Glutamatergic neuron (in vitro differentiated cells): ENCODE results near the gene IQGAP3. TPM values are rescaled to one million over a fixed set of nuclear protein-coding genes. Genes with fewer than 3 reads are reported as not detected.
A peak's percentile ranks its signal among the peaks of the same experiment; 100 is the strongest.
"Not testable (repeated sequence)": the region's sequence is repeated elsewhere in the genome, so short reads cannot be mapped to it uniquely, and the experiment has no call there.

Experiments used
- DNase-seq: peaks from one replicate; pipeline ENCODE4 v3.0.0; 2022
- H3K27ac Mint-ChIP-seq: one replicate; pipeline ENCODE4 v1.8.0; 2020; ENCODE audit warnings: mild to moderate bottlenecking, mixed read lengths, inconsistent platforms; ENCODE audit not compliant: unreplicated experiment
- H3K27me3 Mint-ChIP-seq: one replicate; pipeline ENCODE4 v1.8.0; 2020; ENCODE audit warnings: mild to moderate bottlenecking, moderate library complexity, mixed read lengths, inconsistent platforms; ENCODE audit not compliant: unreplicated experiment
- H3K36me3 Mint-ChIP-seq: one replicate; pipeline ENCODE4 v1.8.0; 2020; ENCODE audit warnings: mild to moderate bottlenecking, mixed read lengths, inconsistent platforms; ENCODE audit not compliant: unreplicated experiment
- H3K4me1 Mint-ChIP-seq: one replicate; pipeline ENCODE4 v1.8.0; 2020; ENCODE audit warnings: mild to moderate bottlenecking, low read depth, mixed read lengths, inconsistent platforms; ENCODE audit not compliant: unreplicated experiment
- H3K4me3 Mint-ChIP-seq: one replicate; pipeline ENCODE4 v1.8.0; 2020; ENCODE audit warnings: mild to moderate bottlenecking, mixed read lengths, inconsistent platforms; ENCODE audit not compliant: unreplicated experiment
- H3K9me3 Mint-ChIP-seq: one replicate; pipeline ENCODE4 v1.8.0; 2020; ENCODE audit warnings: mild to moderate bottlenecking, moderate library complexity, mixed read lengths, inconsistent platforms; ENCODE audit not compliant: unreplicated experiment
- CTCF ChIP-seq: fragments of 200-600 bp; sonication (generic); IDR thresholded peaks from one replicate; pipeline ENCODE4 v1.5.0; 2021; ENCODE audit not compliant: partially characterized antibody, unreplicated experiment
- total RNA-seq: library from RNA; stranded (reverse); fragmentation: NEBNext Ultra II Directional; extraction: Animal tissue kit (Norgen Biotek cat#: 25700); gene quantifications from one replicate; pipeline ENCODE4 v1.2.1, GENCODE V29; 2021; ENCODE audit not compliant: unreplicated experiment

The IQGAP3 gene
- total RNA-seq, 1 donor from 2014 or later, result 6.1 TPM

DNA sequence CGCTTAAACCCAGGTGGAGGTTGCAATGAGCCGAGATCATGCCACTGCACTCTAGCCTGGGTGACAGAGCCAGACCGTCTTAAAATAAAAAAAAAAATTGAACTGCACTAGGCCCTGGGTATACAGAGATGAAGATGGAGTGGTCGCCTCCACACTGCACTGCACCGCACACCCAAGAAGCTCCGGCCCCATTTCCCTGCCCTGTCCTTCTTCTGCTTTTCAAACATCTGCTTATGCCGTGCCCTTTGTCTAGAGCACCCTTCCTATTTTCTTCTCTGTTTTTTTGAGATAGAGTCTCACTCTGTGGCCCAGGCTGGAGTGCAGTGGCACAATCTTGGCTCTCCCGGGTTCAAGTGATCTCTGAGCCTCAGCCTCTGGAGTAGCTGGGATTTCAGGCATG, 17.4 kb downstream of the IQGAP3 start:
- TF ChIP-seq CTCF, result no peak
- Mint-ChIP-seq H3K4me1 (no peaks in the 10 kb centered on the region), H3K27me3 (peaks cover 3% of the 10 kb centered on the region), H3K4me3 (no peak overlapping the region), H3K9me3 (peaks cover 8% of the 10 kb centered on the region), H3K27ac (no peak overlapping the region), H3K36me3 (peaks cover 4% of the 10 kb centered on the region)
- DNase-seq, result no peak

GRCh38 chr1:156553860-156554485, 18.4 kb downstream of the IQGAP3 start:
- H3K27ac Mint-ChIP-seq, result no peak overlapping the region

DNA sequence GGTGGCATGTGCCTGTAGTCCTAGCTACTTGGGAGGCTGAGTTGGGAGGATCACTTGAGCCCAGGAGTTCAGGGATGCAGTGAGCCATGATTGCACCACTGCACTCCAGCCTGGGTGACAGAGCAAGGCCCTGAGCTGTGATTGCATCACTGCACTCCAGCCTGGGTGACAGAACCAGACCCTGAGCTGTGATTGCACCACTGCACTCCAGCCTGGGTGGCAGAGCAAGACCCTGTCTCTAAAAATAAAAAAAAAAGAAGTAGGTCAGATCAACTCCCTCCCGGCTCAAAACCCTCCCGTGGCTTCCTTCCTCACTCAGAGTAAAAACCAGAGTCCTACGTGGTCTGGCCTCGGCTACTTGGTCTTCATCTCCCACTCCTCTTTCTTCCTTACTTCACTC, 19.4 kb downstream of the IQGAP3 start:
- not testable (repeated sequence) for H3K9me3 Mint-ChIP-seq, H3K4me1 Mint-ChIP-seq, H3K27ac Mint-ChIP-seq, H3K36me3 Mint-ChIP-seq, H3K27me3 Mint-ChIP-seq, DNase-seq
- peak overlapping the region; percentile 53 for H3K4me3 Mint-ChIP-seq

More at GRCh38 chr1:156553860-156554485, 18.4 kb downstream of the IQGAP3 start:
- no peak for DNase-seq
- H3K4me3 Mint-ChIP-seq, result no peak overlapping the region
- H3K9me3 Mint-ChIP-seq, result peaks cover 8% of the 10 kb centered on the region
- peaks cover 4% of the 10 kb centered on the region for H3K36me3 Mint-ChIP-seq
- TF ChIP-seq CTCF, result no peak
- peaks cover 3% of the 10 kb centered on the region for H3K27me3 Mint-ChIP-seq
- H3K4me1 Mint-ChIP-seq, result no peaks in the 10 kb centered on the region

DNA sequence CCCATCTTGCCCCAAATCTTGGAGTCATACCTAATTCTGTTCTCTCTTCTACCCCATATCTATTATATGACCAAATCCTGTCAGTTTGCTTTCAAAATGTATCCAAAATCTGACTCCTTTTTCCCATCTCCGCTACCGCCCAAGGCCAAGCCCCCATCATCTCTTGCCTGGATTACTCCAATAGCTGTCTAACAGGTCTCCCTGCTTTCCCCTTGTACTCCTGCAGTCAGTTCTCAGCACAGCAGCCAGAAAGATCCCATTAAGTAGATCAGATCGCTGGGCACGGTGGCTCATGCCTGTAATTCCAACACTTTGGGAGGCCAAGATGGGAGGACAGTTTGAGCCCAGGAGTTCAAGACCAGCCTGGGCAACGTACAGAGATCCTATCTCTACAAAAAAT, 19.8 kb downstream of the IQGAP3 start:
- DNase-seq, result no peak
- Mint-ChIP-seq H3K27ac (no peak overlapping the region), H3K36me3 (peaks cover 4% of the 10 kb centered on the region), H3K9me3 (peaks cover 8% of the 10 kb centered on the region), H3K4me3 (no peak overlapping the region), H3K27me3 (peaks cover 4% of the 10 kb centered on the region), H3K4me1 (no peaks in the 10 kb centered on the region)
- TF ChIP-seq CTCF, result no peak

DNA sequence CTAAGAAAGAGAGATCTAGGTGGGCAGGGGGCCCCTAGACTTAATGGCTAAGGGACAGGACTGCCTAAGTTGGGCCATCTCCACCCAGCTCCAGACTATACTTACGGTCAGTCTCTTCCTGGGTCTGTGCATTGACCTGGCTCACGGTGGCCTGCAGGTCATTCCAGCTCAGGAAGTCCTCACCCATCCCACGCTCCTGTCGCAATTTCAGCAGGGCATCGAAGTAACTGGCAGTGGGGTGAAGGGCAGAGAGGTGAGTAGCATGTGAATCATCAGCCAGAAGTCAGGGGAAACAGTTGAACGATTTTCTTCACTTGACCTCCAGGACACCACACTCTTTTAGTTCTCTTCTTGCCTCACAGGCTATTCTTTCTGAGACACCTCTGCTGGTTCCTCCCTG, 20.5 kb downstream of the IQGAP3 start:
- Mint-ChIP-seq H3K36me3 (peaks cover 4% of the 10 kb centered on the region), H3K27me3 (peaks cover 6% of the 10 kb centered on the region)
- TF ChIP-seq CTCF, result no peak

More for the DNA sequence above, 20.5 kb downstream of the IQGAP3 start:
- H3K4me3 Mint-ChIP-seq, result no peak overlapping the region
- H3K4me1 Mint-ChIP-seq, result no peaks in the 10 kb centered on the region
- peaks cover 8% of the 10 kb centered on the region for H3K9me3 Mint-ChIP-seq
- DNase-seq, result no peak
- H3K27ac Mint-ChIP-seq, result no peak overlapping the region
